Osteocyte (in vitro differentiated cells): Measurements from ENCODE around the gene SRA1. TPM values are rescaled to one million over a fixed set of nuclear protein-coding genes. Genes with fewer than 3 reads are reported as not detected.

Experiments
- DNase-seq: peaks from one replicate; pipeline ENCODE4 v3.0.0; 2021; ENCODE audit warnings: mixed read lengths; ENCODE audit not compliant: unreplicated experiment; ENCODE audit errors: extremely low spot score
- H3K27ac Mint-ChIP-seq: one replicate; pipeline ENCODE4 v1.8.0; 2021; ENCODE audit warnings: mild to moderate bottlenecking, mixed read lengths; ENCODE audit not compliant: unreplicated experiment
- H3K27me3 Mint-ChIP-seq: one replicate; pipeline ENCODE4 v1.8.0; 2021; ENCODE audit warnings: mixed read lengths; ENCODE audit not compliant: unreplicated experiment
- H3K36me3 Mint-ChIP-seq: one replicate; pipeline ENCODE4 v1.8.0; 2021; ENCODE audit warnings: mixed read lengths; ENCODE audit not compliant: unreplicated experiment
- H3K4me1 Mint-ChIP-seq: one replicate; pipeline ENCODE4 v1.8.0; 2021; ENCODE audit warnings: mixed read lengths; ENCODE audit not compliant: unreplicated experiment
- H3K4me3 Mint-ChIP-seq: one replicate; pipeline ENCODE4 v1.8.0; 2021; ENCODE audit warnings: mild to moderate bottlenecking, moderate library complexity, mixed read lengths; ENCODE audit not compliant: unreplicated experiment
- H3K9me3 Mint-ChIP-seq: one replicate; pipeline ENCODE4 v1.8.0; 2021; ENCODE audit warnings: mixed read lengths; ENCODE audit not compliant: unreplicated experiment
- microRNA-seq: library from miRNA; unstranded; fragments of <30 nt; microRNA quantifications from one replicate; pipeline ENCODE4 v1.1.0, GENCODE V29; 2020; ENCODE audit not compliant: unreplicated experiment
- total RNA-seq: library from RNA; stranded (reverse); gene quantifications from 2 replicates; pipeline ENCODE4 v1.2.1, GENCODE V29; 2021
- TF ChIP-seq, protein P1 (sequence below): fragments of 200-600 bp; sonication (generic); IDR thresholded peaks from 2 replicates; pipeline ENCODE4 v1.5.0; 2021; ENCODE audit warnings: antibody characterized with exemption, mild to moderate bottlenecking, moderate library complexity

SRA1 gene
- total RNA-seq, 1 donor from 2014 or later = 41.9 TPM

DNA sequence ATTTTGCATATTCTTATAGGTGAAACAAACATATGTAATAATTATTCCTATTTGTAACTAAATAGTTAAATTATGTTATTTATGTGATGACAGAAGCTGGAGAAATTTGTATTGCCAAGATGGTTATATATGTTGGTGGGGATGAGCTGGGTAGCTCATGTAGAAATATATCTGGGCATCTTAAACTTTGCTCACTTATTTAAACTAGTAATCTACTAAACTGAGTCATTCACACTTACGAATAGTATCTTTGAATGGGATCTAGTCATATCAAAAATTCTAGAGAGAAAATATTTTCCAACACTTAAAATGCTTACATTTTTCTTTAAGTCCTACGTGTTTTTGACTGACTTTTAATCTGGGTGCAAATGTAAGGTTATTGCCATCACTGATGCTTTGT lies 54.4 kb downstream of the SRA1 start:
- H3K27ac Mint-ChIP-seq = no peak overlapping the region
- H3K4me1 Mint-ChIP-seq = no peaks in the 10 kb centered on the region
- H3K9me3 Mint-ChIP-seq = no peaks in the 10 kb centered on the region
- TF ChIP-seq, protein P1, sequence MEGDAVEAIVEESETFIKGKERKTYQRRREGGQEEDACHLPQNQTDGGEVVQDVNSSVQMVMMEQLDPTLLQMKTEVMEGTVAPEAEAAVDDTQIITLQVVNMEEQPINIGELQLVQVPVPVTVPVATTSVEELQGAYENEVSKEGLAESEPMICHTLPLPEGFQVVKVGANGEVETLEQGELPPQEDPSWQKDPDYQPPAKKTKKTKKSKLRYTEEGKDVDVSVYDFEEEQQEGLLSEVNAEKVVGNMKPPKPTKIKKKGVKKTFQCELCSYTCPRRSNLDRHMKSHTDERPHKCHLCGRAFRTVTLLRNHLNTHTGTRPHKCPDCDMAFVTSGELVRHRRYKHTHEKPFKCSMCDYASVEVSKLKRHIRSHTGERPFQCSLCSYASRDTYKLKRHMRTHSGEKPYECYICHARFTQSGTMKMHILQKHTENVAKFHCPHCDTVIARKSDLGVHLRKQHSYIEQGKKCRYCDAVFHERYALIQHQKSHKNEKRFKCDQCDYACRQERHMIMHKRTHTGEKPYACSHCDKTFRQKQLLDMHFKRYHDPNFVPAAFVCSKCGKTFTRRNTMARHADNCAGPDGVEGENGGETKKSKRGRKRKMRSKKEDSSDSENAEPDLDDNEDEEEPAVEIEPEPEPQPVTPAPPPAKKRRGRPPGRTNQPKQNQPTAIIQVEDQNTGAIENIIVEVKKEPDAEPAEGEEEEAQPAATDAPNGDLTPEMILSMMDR = no peak
- H3K36me3 Mint-ChIP-seq = peaks cover 32% of the 10 kb centered on the region
- no peak for DNase-seq
- no peaks in the 10 kb centered on the region for H3K27me3 Mint-ChIP-seq
- H3K4me3 Mint-ChIP-seq = no peak overlapping the region

Small RNAs within 50 kb of the gene (microRNA-seq; reads per million reads assigned to microRNA genes)
- gene MIR6831 = not detected

Other genes starting within 250 kb of the SRA1 start
- gene HBEGF, start 210.9 kb downstream of the SRA1 start, total RNA-seq = 2.7 and 3.6 TPM in 2 replicates
- not detected in 2 replicates for gene SLC4A9, start 197.3 kb downstream of the SRA1 start, total RNA-seq
- gene ANKHD1, start 155.6 kb downstream of the SRA1 start, total RNA-seq = 80.8 and 82.3 TPM in 2 replicates
- 13.2 and 14.7 TPM in 2 replicates for gene EIF4EBP3, start 9.8 kb downstream of the SRA1 start, total RNA-seq
- gene APBB3, start 7.1 kb upstream of the SRA1 start, total RNA-seq = 62.3 and 70.7 TPM in 2 replicates
- 79.6 and 80.9 TPM in 2 replicates for gene SLC35A4, start 7.4 kb upstream of the SRA1 start, total RNA-seq
- gene CD14, start 75.7 kb upstream of the SRA1 start, total RNA-seq = not detected in 2 replicates
- 10.4 and 10.5 TPM in 2 replicates for gene TMCO6, start 82.0 kb upstream of the SRA1 start, total RNA-seq
- 44.5 and 50.2 TPM in 2 replicates for gene NDUFA2, start 90.2 kb upstream of the SRA1 start, total RNA-seq
- gene IK, start 90.4 kb upstream of the SRA1 start, total RNA-seq = 86.5 and 89.9 TPM in 2 replicates
- gene WDR55, start 107.4 kb upstream of the SRA1 start, total RNA-seq = 28.3 and 28.9 TPM in 2 replicates
- gene DND1, start 116.1 kb upstream of the SRA1 start, total RNA-seq = 1.6 and 1.9 TPM in 2 replicates
- gene HARS1, start 133.9 kb upstream of the SRA1 start, total RNA-seq = 65.3 and 69.0 TPM in 2 replicates
- 27.2 and 28.8 TPM in 2 replicates for gene HARS2, start 134.0 kb upstream of the SRA1 start, total RNA-seq
- gene ZMAT2, start 143.0 kb upstream of the SRA1 start, total RNA-seq = 47.5 and 50.9 TPM in 2 replicates
- not detected in 2 replicates for gene PCDHA1, start 228.7 kb upstream of the SRA1 start, total RNA-seq
- gene PCDHA2, start 237.4 kb upstream of the SRA1 start, total RNA-seq = 0.99 and 1.6 TPM in 2 replicates
- 0.19 and 0.42 TPM in 2 replicates for gene PCDHA3, start 243.6 kb upstream of the SRA1 start, total RNA-seq
- gene PCDHA4, start 249.6 kb upstream of the SRA1 start, total RNA-seq = 12.2 and 12.8 TPM in 2 replicates